HG02973 (cell line): ENCODE measurements around the gene CLK3.
"Not testable (repeated sequence)": the region's sequence is repeated elsewhere in the genome, so short reads cannot be mapped to it uniquely, and the experiment has no call there.

Experiments
- ATAC-seq: cut with Tn5 transposase; IDR thresholded peaks from one replicate; pipeline ENCODE4 v1.9.1; 2021; ENCODE audit warnings: moderate library complexity; ENCODE audit not compliant: unreplicated experiment

CLK3 gene

GRCh38 chr15:74620636-74621545 lies 5.3 kb downstream of the CLK3 start:
- ATAC-seq: no peak

DNA sequence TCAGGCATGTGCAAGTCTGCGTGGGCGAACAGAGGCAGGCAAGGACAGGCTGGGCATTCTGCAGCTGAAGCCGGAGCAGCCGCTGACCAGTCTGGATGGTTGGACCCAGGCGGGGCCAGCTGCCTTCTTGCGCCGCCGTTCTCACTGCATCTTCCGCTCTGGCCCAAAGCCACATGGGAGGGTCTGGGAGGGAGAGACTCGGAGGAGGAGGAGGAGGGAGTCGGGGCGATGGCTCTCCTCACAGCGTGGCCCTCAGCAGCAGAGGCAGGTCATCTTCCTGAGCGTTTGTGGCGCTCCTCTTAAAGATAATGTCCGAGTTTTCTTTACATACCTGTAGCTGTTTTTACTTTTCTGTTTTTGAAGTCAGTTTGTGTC lies 5.9 kb downstream of the CLK3 start:
- ATAC-seq: no peak

DNA sequence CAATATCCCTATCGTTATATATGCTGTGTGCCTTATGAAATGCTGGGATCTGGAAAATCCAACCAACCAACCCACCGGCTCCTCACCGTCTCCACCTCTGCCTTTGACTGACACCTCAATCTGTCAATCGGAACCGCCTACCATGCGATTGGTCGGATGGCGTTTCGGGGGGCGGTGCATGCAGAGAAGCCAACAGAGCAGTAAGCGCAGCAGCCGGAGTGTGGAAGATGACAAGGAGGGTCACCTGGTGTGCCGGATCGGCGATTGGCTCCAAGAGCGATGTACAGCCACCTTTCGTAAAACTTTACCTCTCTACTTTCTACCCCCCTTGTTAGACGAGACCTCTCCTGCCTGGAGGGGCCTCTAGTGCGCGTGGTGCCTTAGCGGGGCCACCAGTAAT lies 6.3 kb downstream of the CLK3 start:
- ATAC-seq: no peak

DNA sequence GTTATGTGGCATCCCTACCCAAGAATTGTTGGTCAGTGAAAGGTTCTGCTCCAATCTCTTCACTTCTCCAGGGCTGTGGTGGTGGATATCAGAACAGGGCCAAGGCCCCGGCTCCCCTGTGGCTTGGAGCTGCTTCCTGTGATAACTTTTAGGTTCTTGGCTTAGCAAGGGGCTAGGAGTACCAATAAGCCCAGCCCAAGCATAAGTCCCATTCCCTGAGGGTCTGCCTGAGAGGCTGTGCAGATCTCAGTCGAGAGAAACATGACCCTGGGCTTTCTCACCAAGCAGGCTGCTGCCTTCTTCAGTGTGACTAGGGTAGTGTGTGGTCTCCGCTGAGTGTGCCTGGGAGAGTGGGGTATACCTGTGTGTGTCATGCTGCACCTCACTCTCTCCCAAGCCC lies 7.1 kb downstream of the CLK3 start:
- ATAC-seq: no peak

DNA sequence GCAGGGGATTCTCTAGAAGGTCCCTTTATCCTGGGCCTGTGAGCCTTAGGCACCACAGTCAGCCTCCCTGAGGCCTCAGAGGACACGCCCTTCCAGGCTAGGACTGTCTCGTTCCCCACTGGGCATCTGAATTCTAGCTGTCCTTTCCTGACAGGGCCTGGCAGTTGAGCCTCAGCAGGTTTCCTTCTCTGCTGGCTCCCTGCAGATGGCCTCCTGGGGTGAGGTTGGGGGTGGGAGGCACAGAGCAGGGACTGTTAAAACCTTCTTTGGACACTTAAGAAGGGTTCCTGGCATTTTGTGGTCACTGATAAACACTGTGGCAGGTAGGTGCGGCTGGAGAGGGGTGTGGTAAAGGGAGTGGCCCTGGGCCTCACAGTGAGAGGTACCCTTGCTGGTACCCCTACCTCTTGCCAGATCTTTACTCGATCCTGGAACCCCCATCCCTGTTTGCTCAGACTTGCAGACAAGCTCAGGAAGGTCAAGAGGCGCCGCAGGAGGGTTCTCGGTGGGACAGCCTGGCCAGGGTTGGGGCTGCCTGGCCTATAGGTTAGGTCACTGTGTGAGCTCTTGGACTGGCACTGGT lies 8.5 kb downstream of the CLK3 start:
- ATAC-seq: no peak

GRCh38 chr15:74625693-74626092 lies 10.1 kb downstream of the CLK3 start:
- ATAC-seq: no peak

DNA sequence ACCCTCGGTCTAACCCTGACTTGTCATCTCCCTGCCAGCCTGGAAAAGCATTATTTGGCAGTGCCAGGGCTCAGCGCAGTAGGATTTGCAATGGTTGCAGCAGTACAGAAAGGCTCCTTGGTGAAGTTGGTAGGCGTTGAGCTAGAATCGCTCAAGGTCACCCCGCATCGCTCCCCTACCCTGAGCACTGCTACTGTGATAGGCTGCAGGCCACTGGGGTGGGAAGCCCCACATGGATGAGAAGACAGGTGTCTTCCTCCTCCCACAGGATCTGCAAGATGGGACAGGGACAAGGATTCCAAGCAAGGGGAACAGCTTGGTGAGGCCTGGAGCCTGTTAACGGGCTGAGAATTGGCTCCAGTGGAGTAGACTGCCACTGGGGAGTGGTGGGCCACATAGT lies 10.7 kb downstream of the CLK3 start:
- no peak for ATAC-seq

DNA sequence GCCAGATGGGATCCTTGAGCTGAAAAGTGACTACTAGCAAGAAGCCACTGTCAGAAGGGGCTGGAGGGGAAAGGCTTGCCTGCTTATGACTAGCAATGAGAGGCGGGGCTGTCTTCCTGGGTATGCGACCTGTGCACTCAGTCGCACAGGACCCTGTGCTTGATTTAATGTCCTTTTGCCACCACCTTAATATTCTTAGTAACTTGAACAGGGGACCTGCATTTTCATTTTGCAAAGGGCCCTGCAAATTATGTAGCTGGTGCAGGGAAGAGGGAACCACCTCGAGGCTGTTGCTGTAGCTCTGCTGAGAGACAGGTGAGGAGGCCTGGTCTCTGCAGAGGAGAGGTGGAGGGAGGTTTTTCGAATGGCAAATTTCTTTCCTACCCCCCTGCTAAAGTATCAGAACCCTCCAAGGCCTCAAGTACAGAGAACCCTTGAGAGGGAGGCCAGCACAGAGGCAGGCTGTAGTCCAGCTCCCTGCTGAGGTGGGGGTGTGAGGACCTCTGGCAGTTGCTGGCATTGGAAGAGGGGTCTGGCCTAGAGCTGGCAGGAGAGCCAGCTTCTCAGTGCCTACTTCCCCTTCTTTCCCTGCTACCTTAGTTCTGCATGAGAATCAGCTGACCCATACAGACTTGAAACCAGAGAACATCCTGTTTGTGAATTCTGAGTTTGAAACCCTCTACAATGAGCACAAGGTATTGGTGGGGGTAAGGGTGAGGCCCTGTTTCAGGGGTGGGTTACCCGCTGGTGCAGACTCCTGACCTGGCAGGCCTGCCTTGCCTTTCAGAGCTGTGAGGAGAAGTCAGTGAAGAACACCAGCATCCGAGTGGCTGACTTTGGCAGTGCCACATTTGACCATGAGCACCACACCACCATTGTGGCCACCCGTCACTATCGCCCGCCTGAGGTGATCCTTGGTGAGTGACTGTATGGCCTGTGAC lies 11.4 kb downstream of the CLK3 start:
- no peak for ATAC-seq

GRCh38 chr15:74627766-74628165 lies 12.1 kb downstream of the CLK3 start:
- no peak for ATAC-seq

- no peak for ATAC-seq
These were observed 12.6 kb downstream of the CLK3 start for GRCh38 chr15:74628199-74628598.

GRCh38 chr15:74628949-74629348 lies 13.3 kb downstream of the CLK3 start:
- no peak for ATAC-seq

GRCh38 chr15:74629696-74630095 lies 14.1 kb downstream of the CLK3 start:
- not testable (repeated sequence) for ATAC-seq

- ATAC-seq: no peak
These were observed 14.8 kb downstream of the CLK3 start for GRCh38 chr15:74630284-74631086.

GRCh38 chr15:74631087-74631385 lies 15.4 kb downstream of the CLK3 start:
- ATAC-seq: no peak

DNA sequence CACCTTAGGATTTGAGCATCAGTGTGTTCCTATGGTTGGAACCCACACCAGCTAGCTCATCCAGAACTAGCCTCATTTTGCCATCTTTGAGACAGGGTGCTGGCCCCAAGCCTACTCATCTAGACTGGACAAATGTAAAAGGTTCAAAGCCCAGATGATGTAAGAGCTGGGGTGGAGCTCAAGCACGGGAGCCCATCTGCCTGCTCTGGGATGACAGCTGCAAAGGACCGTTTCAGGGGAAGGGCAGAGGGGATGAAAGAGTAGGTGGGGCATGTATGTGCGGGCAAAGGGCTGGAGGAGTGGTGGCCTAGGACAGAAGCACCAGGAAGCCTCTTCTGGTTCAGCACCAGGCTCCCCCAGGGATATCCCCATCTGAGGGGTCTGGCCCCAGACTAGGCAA lies 15.8 kb downstream of the CLK3 start:
- ATAC-seq: no peak

DNA sequence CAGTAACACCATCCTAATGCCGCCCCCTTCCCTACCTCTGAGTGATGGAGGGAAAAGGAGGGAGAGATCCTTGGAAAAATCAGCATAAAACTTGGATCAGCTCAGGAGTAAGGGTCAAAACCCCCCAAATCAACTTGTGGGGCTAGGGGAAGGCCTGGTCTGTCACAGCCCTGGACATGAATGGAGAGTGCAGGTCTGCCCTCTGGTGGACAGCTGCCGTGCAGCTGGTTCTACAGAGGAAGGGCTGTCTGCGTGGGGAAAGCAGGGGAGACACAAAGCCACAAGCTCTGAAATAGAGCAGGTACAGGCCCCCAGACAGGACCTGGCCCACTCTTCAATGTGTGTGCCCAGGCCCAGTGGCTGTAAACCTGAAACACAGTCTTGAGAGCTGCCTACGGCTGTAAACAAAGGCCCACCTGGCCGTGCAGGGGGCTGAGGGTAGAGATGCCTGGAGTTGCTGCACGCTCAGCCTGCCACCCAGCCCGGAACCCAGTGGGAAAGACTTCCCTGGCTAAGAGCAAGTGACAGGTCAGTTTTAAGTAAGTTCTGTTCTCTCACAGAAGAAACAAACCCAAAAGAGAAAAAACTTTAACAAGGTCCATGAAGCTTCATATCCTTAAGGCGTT lies 16.4 kb downstream of the CLK3 start:
- ATAC-seq: no peak

GRCh38 chr15:74632601-74633000 lies 17.0 kb downstream of the CLK3 start:
- ATAC-seq: no peak

DNA sequence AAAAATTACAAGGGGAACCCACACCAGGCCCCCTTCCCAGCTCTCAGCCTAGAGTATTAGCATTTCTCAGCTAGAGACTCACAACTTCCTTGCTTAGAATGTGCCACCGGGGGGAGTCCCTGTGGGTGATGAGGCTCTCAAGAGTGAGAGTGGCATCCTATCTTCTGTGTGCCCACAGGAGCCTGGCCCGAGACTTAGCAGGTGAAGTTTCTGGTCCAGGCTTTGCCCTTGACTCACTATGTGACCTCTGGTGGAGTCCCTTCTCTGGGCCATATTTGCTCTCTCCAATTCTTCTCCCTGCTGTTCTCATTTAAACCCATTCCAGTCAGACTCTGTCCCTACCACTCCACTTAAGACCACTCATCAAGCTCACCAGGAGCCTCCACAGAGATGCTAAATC lies 18.1 kb downstream of the CLK3 start:
- no peak for ATAC-seq

GRCh38 chr15:74635228-74635627 lies 19.6 kb downstream of the CLK3 start:
- no peak for ATAC-seq

GRCh38 chr15:74636984-74637383 lies 21.3 kb downstream of the CLK3 start:
- ATAC-seq: no peak
